Measurements from ENCODE around the gene RPN2. TPM values are rescaled to one million over a fixed set of nuclear protein-coding genes. Genes with fewer than 3 reads are reported as not detected.

The RPN2 gene
- total RNA-seq, 1 donor from 2014 or later: 84.7 TPM

- intact Hi-C loops (cut with micrococcal nuclease): no loop called here
- no peak for DNase-seq
- no peak for ATAC-seq
These were observed 6.3 kb upstream of the RPN2 start for GRCh38 chr20:37172836-37173235.

GRCh38 chr20:37179683-37180524 is 774 bp downstream of the RPN2 start:
- intact Hi-C loops (cut with micrococcal nuclease): no loop called here
- ATAC-seq (no peak), DNase-seq (no peak)

- peak; percentile 22 for ATAC-seq
- intact Hi-C loops (cut with micrococcal nuclease): no loop called here
- no peak for DNase-seq
These were observed 6.6 kb downstream of the RPN2 start for GRCh38 chr20:37185686-37186085.

GRCh38 chr20:37188787-37189186 is 9.7 kb downstream of the RPN2 start:
- DNase-seq (no peak), ATAC-seq (no peak)
- intact Hi-C loops (cut with micrococcal nuclease): no loop called here

- DNase-seq: no peak
- ATAC-seq: no peak
- intact Hi-C loops (cut with micrococcal nuclease): no loop called here
These were observed 10.4 kb downstream of the RPN2 start for GRCh38 chr20:37189416-37190016.

- no peak for DNase-seq
- no peak for ATAC-seq
- intact Hi-C loops (cut with micrococcal nuclease): no loop called here
These were observed 11.4 kb downstream of the RPN2 start for GRCh38 chr20:37190354-37191112.

GRCh38 chr20:37192137-37192854 is 13.2 kb downstream of the RPN2 start:
- intact Hi-C loops (cut with micrococcal nuclease): no loop called here
- DNase-seq: peak; percentile 91
- ATAC-seq: peak; percentile 89

GRCh38 chr20:37193226-37193625 is 14.1 kb downstream of the RPN2 start:
- DNase-seq: no peak
- intact Hi-C loops (cut with micrococcal nuclease): no loop called here
- ATAC-seq: no peak

GRCh38 chr20:37193821-37194220 is 14.7 kb downstream of the RPN2 start:
- ATAC-seq (no peak), DNase-seq (no peak)
- intact Hi-C loops (cut with micrococcal nuclease): no loop called here

- intact Hi-C loops (cut with micrococcal nuclease): no loop called here
- ATAC-seq (no peak), DNase-seq (no peak)
These were observed 15.7 kb downstream of the RPN2 start for GRCh38 chr20:37194621-37195417.

GRCh38 chr20:37198932-37199660 is 20.0 kb downstream of the RPN2 start:
- ATAC-seq: no peak
- DNase-seq: no peak
- intact Hi-C loops (cut with micrococcal nuclease): no loop called here

- intact Hi-C loops (cut with micrococcal nuclease): loop anchor here (5.0 kb wide), 1 partner anchor 332 kb away; no protein-coding TSS in a partner anchor
- ATAC-seq (no peak), DNase-seq (no peak)
These were observed 21.2 kb downstream of the RPN2 start for GRCh38 chr20:37200376-37200775.

GRCh38 chr20:37200926-37201826 is 22.0 kb downstream of the RPN2 start:
- ATAC-seq: no peak
- DNase-seq: no peak
- intact Hi-C loops (cut with micrococcal nuclease): loop anchor here (5.0 kb wide), 1 partner anchor 331 kb away; no protein-coding TSS in a partner anchor

- ATAC-seq: no peak
- DNase-seq: no peak
- intact Hi-C loops (cut with micrococcal nuclease): loop anchor here (5.0 kb wide), 1 partner anchor 331 kb away; no protein-coding TSS in a partner anchor
These were observed 22.7 kb downstream of the RPN2 start for GRCh38 chr20:37201827-37202162.

- ATAC-seq: peak; percentile 68
- DNase-seq: no peak
- intact Hi-C loops (cut with micrococcal nuclease): loop anchor here (5.0 kb wide), 1 partner anchor 330 kb away; no protein-coding TSS in a partner anchor
These were observed 23.3 kb downstream of the RPN2 start for GRCh38 chr20:37202267-37202943.

GRCh38 chr20:37204056-37204455 is 24.9 kb downstream of the RPN2 start:
- intact Hi-C loops (cut with micrococcal nuclease): loop anchor here (5.0 kb wide), 1 partner anchor 328 kb away; no protein-coding TSS in a partner anchor
- DNase-seq (no peak), ATAC-seq (no peak)

Measured in left ventricle myocardium superior (tissue), 1 donor.